Bronchial epithelial cell (primary cell): ENCODE results near the gene TEPSIN. TPM values are rescaled to one million over a fixed set of nuclear protein-coding genes. Genes with fewer than 3 reads are reported as not detected.
A peak's percentile ranks its signal among the peaks of the same experiment; 100 is the strongest.

Experiments used
- DNase-seq: peaks from one replicate; pipeline ENCODE4 v3.0.0-alpha.2; 2010; ENCODE audit warnings: low read depth
- FAIRE-seq: peaks from 2 replicates; lab custom pipeline; 2011; peaks lifted over from hg19 to GRCh38; lab: Jason Lieb, UNC
- H3K27me3 ChIP-seq: 2 replicates; pipeline ENCODE4 v1.5.1; 2011; ENCODE audit warnings: low read length; ENCODE audit not compliant: control insufficient read depth, insufficient read depth
- H3K36me3 ChIP-seq: 2 replicates; pipeline ENCODE4 v1.5.1; 2011; ENCODE audit warnings: low read length; ENCODE audit not compliant: control insufficient read depth, insufficient read depth
- H3K4me3 ChIP-seq: 2 replicates; pipeline ENCODE4 v1.5.1; 2011; ENCODE audit warnings: mild to moderate bottlenecking, low read depth, low read length, control low read depth
- CTCF ChIP-seq: IDR thresholded peaks from 2 replicates; pipeline ENCODE4 v1.5.1; 2011; ENCODE audit warnings: mild to moderate bottlenecking, moderate library complexity, low read length, control low read depth, inconsistent platforms; ENCODE audit not compliant: insufficient read depth, severe bottlenecking
- total RNA-seq: library from RNA; depleted of rRNA; stranded (reverse); fragments of >200 nt; gene quantifications from 2 replicates; pipeline ENCODE4 v1.2.1, GENCODE V29; 2014

Gene TEPSIN
- total RNA-seq, 1 donor from 2014 or later, result 5.8 TPM

DNA sequence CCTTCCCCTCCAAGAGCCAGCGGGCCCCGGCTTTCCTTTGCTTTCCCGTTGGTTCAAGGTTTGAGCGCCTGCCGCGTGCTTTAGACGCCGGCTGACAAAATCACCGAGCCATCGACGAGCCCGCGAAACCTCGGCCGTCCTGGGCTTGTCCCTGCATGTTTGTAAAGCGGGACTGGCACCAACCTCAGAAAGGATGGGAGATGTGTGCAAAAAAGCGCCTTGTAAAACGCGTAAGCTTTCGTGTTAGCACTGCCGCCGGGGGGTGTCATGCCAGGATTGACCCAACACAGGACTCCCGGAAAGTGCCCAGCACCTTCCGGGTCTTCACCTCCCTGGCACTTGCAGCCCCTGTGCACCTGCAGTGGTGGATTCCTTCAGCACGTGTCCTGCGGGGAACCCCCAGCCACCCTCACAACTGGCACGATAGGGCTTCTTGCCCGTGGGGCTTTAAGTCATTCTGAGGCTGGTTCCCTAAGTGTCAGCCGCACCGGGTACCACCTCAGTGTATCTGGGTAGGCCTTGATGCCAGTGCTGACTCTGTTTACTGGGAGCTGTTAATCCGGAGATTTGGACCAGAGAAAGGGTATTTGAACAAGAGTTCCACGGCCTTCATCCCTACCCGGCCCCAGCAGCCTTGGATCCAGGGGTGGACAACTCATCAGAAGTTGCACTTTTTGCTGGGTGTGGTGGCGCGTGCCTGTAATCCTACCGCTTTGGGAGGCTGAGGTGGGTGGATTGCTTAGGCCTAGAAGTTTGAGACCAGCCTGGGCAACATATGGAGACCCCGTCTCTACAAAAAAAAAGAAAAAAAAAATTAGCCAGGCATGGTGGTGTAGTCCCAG, 1.1 kb upstream of the TEPSIN start:
- DNase-seq (peak; percentile 57), FAIRE-seq (no peak)
- TF ChIP-seq CTCF, result no peak
- Histone ChIP-seq H3K4me3 (peak overlapping the region; percentile 94), H3K36me3 (peaks cover 13% of the 10 kb centered on the region), H3K27me3 (no peaks in the 10 kb centered on the region)

DNA sequence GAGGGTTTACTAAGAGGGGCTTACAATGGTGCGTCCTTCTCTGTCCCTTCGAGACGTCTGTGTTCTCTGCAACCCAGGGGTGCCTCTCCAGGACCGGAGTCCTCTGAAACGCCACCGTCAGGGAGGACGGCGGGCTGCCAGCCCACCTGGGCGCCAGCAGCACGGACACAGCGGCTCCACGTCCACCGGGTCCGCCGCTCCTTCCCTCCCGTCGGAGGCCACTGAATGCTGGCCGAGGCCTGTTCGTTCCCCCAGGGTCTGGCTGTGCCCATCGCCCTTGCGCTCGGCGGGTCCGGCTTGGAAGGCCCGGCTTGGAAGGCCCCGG, 403 bp downstream of the TEPSIN start:
- DNase-seq, result no peak
- Histone ChIP-seq H3K4me3 (peak overlapping the region; percentile 89), H3K27me3 (no peaks in the 10 kb centered on the region), H3K36me3 (peaks cover 18% of the 10 kb centered on the region)
- TF ChIP-seq CTCF, result no peak
- no peak for FAIRE-seq

DNA sequence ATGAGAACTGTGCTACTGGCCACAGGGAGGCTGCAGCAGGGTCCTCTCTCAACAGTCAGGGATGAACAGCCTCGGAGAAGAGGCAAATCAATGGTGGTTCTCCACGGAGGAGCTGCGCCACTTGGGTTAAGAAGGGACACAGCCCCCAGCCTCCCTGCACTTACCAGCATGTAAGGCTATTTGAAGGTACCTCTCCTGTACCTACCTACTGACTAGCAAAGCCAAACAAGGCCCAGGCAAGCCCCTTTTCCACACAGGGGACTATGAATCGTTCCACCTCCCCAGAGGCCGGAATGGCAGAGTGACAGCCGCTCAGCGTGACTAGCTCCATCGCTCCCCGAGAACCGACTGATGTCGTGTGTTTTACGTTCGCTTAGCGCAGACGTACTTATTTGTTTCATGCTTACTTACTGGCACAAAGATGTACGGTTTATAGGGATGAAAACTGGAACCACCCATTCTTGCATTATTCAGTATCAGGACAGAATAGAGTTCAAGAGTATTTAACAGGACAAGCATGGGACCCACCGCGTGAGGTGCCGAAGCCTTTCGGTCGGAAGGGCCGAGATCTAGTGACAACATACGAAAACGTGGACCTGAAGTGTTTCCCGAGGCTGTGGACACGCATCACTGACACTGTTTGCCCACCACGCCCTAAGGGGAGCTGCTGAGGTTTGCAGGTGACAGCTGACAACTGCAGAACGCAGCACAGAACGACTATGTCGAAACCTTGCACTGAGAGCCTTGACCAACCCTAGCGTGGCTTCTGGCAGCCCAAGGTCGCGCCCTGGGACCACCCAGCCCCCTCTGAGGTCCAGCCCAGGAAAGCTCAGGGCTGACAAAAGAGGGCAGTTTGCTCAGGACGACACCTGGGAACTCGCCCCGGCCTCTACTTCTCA, 1.0 kb downstream of the TEPSIN start:
- no peak for TF ChIP-seq CTCF
- FAIRE-seq (peak; percentile 89), DNase-seq (no peak)
- Histone ChIP-seq H3K27me3 (no peaks in the 10 kb centered on the region), H3K36me3 (peaks cover 21% of the 10 kb centered on the region), H3K4me3 (peak overlapping the region; percentile 89)

- Histone ChIP-seq H3K36me3 (peaks cover 24% of the 10 kb centered on the region), H3K27me3 (no peaks in the 10 kb centered on the region), H3K4me3 (no peak overlapping the region)
- DNase-seq, result no peak
- TF ChIP-seq CTCF, result no peak
- FAIRE-seq, result no peak
Measured at GRCh38 chr17:81236784-81237183, 2.1 kb downstream of the TEPSIN start.

GRCh38 chr17:81235822-81236740, 2.8 kb downstream of the TEPSIN start:
- Histone ChIP-seq H3K36me3 (peaks cover 20% of the 10 kb centered on the region), H3K27me3 (no peaks in the 10 kb centered on the region), H3K4me3 (no peak overlapping the region)
- DNase-seq, result no peak
- FAIRE-seq, result no peak
- TF ChIP-seq CTCF, result no peak
